Choroid plexus epithelial cell (primary cell): ENCODE data around the gene ACVR1C.

ENCODE experiments used
- DNase-seq: peaks from one replicate; pipeline ENCODE4 v3.0.0-alpha.2; 2010; ENCODE audit warnings: low read depth
- H3K4me3 ChIP-seq: 2 replicates; pipeline ENCODE4 v1.5.1; 2011; ENCODE audit warnings: low read depth, mild to moderate bottlenecking, control low read depth, low read length, moderate library complexity
- TF ChIP-seq, protein P1 (sequence below): conservative IDR thresholded peaks from 2 replicates; pipeline ENCODE4 v1.5.1; 2011; ENCODE audit warnings: low read depth, mild to moderate bottlenecking, control low read depth, inconsistent platforms, low read length, moderate library complexity

The ACVR1C gene

DNA sequence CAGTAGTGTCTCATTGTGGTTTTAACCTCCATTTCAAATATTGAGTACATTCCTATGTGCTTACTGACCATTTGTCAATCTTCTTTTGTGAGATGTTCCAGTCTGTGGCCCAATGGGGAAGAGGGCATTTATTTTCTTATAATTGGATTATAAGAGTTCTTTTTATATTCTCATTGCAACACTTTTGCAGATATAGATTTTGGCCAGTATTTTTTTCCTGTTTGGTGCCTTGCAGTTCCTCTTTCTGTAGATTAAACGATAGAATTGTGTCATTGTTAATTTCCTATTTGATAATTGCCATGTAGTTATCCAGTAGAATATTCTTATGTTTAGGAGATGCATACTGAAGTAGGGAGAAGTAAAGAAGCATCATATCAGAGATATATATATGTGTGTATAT, 128.3 kb downstream of the ACVR1C start:
- DNase-seq = no peak
- no peak overlapping the region for H3K4me3 ChIP-seq
- TF ChIP-seq, protein P1, sequence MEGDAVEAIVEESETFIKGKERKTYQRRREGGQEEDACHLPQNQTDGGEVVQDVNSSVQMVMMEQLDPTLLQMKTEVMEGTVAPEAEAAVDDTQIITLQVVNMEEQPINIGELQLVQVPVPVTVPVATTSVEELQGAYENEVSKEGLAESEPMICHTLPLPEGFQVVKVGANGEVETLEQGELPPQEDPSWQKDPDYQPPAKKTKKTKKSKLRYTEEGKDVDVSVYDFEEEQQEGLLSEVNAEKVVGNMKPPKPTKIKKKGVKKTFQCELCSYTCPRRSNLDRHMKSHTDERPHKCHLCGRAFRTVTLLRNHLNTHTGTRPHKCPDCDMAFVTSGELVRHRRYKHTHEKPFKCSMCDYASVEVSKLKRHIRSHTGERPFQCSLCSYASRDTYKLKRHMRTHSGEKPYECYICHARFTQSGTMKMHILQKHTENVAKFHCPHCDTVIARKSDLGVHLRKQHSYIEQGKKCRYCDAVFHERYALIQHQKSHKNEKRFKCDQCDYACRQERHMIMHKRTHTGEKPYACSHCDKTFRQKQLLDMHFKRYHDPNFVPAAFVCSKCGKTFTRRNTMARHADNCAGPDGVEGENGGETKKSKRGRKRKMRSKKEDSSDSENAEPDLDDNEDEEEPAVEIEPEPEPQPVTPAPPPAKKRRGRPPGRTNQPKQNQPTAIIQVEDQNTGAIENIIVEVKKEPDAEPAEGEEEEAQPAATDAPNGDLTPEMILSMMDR = no peak

GRCh38 chr2:157498483-157498882, 130.2 kb downstream of the ACVR1C start:
- DNase-seq = no peak

GRCh38 chr2:157497638-157498314, 130.9 kb downstream of the ACVR1C start:
- TF ChIP-seq, protein P1 = peak; percentile 78
- no peak overlapping the region for H3K4me3 ChIP-seq
- DNase-seq = peak; percentile 63

More at GRCh38 chr2:157498483-157498882, 130.2 kb downstream of the ACVR1C start:
- H3K4me3 ChIP-seq = no peak overlapping the region
- TF ChIP-seq, protein P1 = no peak

DNA sequence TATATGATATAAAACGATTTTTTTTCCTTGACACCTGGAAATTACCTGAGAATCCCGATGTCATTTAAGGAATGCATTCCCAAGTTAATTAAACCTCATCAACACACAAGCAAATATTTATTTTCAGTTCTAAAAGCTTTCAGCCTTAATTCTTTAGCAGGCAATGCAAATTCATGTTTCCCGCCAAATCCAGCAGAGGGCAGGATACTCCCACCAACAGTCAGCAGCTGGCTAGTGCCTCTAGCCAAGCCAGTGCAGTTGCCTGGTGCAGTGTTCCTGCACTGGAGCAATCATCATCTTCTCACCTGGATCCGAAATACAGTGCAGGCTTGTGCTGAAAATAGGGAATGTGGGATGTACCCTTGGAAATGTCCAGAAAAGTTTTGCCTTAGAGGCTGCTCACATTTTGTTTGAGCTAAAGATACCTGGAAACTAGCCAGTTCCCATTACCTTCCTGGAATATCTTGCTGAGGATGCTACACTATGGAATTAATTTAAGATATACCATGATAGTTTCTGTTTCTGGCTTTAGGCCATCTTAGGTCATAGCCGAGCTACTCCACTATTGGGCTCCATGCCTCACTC, 136.4 kb downstream of the ACVR1C start:
- peak; percentile 82 for DNase-seq
- H3K4me3 ChIP-seq = no peak overlapping the region
- TF ChIP-seq, protein P1 = peak; percentile 86

DNA sequence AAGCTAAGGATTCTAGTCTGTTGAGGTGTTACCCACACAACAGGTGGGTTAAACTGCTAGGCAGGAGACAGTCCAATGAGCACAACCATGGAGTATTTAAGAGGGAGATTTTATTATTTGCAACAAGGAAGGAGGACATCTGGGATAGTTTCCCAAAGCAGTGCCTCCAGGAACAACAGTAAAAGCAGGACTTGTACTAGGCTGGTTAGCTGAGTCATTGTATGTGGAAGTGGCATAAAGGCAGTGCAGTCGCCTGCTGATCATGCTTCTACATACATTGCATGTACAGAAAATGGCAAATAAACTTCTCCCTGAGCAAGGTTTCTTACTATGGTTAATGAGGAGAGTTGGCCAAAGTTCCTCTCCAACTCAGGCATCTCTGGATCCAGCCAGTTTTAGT, 138.7 kb downstream of the ACVR1C start:
- no peak overlapping the region for H3K4me3 ChIP-seq
- TF ChIP-seq, protein P1 = no peak
- no peak for DNase-seq

DNA sequence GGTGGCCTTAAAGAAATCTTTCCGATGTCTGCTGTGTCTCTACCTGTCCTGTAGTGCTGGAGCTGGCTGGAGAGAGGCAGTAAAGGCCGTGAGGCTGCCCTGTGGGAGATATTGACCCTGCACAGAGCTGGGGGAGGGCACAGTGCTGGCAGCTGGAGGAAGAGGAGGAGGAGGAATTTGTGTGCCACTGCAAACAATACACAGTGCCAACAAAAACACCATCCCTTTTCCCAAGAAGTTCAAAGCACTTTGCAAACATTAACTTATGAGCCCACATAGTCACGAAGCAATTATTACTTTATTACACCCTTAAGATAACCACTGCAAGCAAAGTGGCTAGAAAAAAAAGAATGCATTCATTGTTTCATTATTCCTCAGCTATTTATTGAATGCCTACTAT, 139.8 kb downstream of the ACVR1C start:
- TF ChIP-seq, protein P1 = no peak
- H3K4me3 ChIP-seq = no peak overlapping the region
- DNase-seq = no peak

GRCh38 chr2:157487747-157488146, 140.9 kb downstream of the ACVR1C start:
- no peak overlapping the region for H3K4me3 ChIP-seq
- TF ChIP-seq, protein P1 = no peak
- DNase-seq = no peak
